ENCODE results near the gene DNMT3A.

The DNMT3A gene

GRCh38 chr2:25233916-25234605 lies 107.7 kb downstream of the DNMT3A start:
- Histone ChIP-seq H3K27ac (ENCODE audit: low read depth, low read length, severe bottlenecking) (peak overlapping the region; percentile 23), H3K4me1 (ENCODE audit: control insufficient read depth, insufficient read depth, low read length, poor library complexity, severe bottlenecking) (peaks cover 15% of the 10 kb centered on the region), H3K36me3 (ENCODE audit: control insufficient read depth, insufficient read depth, low read length) (peaks cover 76% of the 10 kb centered on the region), H3K4me3 (ENCODE audit: extremely low read depth, insufficient read depth, low read length, poor library complexity, severe bottlenecking) (no peak overlapping the region), H3K9me3 (ENCODE audit: control insufficient read depth, low read length) (no peaks in the 10 kb centered on the region)
- 91 to 92% methylated on average over 12 to 15 of the region's 20 CpGs for WGBS, 2 experiments (ENCODE audit: insufficient coverage in 2 of 2)

DNA sequence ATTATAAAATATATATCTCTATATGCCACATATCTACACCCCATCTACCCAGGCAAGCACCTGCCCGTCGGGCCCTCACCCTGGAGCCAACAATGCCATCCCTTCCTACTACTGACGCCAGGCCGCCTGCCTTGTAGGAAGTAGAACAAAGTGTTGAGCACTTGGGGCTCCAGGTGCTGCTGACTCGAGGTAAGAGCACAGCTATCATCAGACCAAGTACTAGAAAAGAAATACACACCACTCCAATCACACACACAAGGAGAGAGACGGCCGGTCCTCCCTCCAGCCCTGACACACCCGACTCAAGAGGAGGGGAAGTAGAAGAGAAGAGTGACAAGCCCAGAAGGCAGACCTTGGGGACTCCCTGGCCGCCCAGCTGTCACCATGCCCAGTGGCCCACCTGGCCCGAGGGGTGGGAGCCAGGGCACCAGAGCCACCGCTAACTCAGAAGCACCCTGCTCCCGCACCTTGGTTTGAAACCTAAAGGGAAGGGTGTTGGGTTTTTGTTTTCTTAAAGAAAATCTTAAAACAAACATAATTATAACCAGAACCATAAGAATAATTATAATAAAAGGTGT lies 109.4 kb downstream of the DNMT3A start:
- H3K27ac ChIP-seq (ENCODE audit: low read depth, low read length, severe bottlenecking), result no peak overlapping the region
- 56 to 97% methylated on average over 3 to 5 of the region's 12 CpGs for WGBS, 2 experiments (ENCODE audit: insufficient coverage in 2 of 2)

GRCh38 chr2:25230948-25231311 lies 110.8 kb downstream of the DNMT3A start:
- peaks cover 45% of the 10 kb centered on the region for H3K36me3 ChIP-seq (ENCODE audit: control insufficient read depth, insufficient read depth, low read length)
- no peak overlapping the region for H3K27ac ChIP-seq (ENCODE audit: low read depth, low read length, severe bottlenecking)
- H3K4me1 ChIP-seq (ENCODE audit: control insufficient read depth, insufficient read depth, low read length, poor library complexity, severe bottlenecking), result peaks cover 18% of the 10 kb centered on the region
- no peaks in the 10 kb centered on the region for H3K9me3 ChIP-seq (ENCODE audit: control insufficient read depth, low read length)
- H3K4me3 ChIP-seq (ENCODE audit: extremely low read depth, insufficient read depth, low read length, poor library complexity, severe bottlenecking), result no peak overlapping the region
- WGBS, 2 experiments (ENCODE audit: insufficient coverage in 2 of 2), result 74 to 85% methylated on average over 8 of the region's 8 CpGs

More for the DNA sequence above, 109.4 kb downstream of the DNMT3A start:
- Histone ChIP-seq H3K4me1 (ENCODE audit: control insufficient read depth, insufficient read depth, low read length, poor library complexity, severe bottlenecking) (peaks cover 18% of the 10 kb centered on the region), H3K9me3 (ENCODE audit: control insufficient read depth, low read length) (no peaks in the 10 kb centered on the region), H3K36me3 (ENCODE audit: control insufficient read depth, insufficient read depth, low read length) (peaks cover 59% of the 10 kb centered on the region), H3K4me3 (ENCODE audit: extremely low read depth, insufficient read depth, low read length, poor library complexity, severe bottlenecking) (no peak overlapping the region)

DNA sequence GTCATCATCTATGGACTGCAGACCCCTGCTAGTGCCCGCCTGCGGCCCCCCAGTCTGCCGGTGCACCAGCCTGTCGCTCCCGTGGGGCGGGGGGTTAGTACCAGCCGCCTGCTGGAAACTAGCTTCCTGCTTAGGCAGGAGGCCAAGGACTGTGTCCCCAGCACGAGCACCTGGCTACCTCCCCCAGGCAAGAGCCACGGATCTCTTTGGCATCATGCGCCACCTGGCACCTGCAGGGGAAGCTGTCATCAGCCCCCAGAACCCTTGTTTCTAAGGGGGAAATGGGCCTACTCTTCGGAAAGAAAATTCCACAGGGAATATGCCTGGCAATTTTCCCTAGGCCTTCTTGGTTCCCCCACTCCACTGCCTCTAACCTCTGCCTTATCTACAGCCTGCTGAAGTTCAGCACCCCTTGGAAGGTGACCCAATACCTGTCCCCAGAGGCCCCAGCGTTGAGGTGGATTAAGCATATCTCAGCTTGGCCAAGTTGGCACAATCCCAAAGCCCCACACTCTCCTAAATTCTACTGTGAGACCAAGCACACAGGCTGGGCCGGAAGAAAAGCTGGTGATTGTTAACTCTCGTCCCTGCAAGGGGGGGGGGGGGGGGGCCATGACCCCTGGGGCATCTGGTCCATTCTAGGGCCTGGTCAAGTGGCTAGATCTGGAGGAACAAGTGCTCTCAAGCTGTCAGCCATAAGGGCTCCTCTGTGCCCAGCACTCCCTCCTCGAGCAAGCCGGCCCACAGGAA lies 111.4 kb downstream of the DNMT3A start:
- Histone ChIP-seq H3K27ac (ENCODE audit: low read depth, low read length, severe bottlenecking) (no peak overlapping the region), H3K4me3 (ENCODE audit: extremely low read depth, insufficient read depth, low read length, poor library complexity, severe bottlenecking) (no peak overlapping the region), H3K9me3 (ENCODE audit: control insufficient read depth, low read length) (no peaks in the 10 kb centered on the region), H3K36me3 (ENCODE audit: control insufficient read depth, insufficient read depth, low read length) (peaks cover 39% of the 10 kb centered on the region), H3K4me1 (ENCODE audit: control insufficient read depth, insufficient read depth, low read length, poor library complexity, severe bottlenecking) (peaks cover 18% of the 10 kb centered on the region)
- 86 to 92% methylated on average over 12 to 14 of the region's 16 CpGs for WGBS, 2 experiments (ENCODE audit: insufficient coverage in 2 of 2)

DNA sequence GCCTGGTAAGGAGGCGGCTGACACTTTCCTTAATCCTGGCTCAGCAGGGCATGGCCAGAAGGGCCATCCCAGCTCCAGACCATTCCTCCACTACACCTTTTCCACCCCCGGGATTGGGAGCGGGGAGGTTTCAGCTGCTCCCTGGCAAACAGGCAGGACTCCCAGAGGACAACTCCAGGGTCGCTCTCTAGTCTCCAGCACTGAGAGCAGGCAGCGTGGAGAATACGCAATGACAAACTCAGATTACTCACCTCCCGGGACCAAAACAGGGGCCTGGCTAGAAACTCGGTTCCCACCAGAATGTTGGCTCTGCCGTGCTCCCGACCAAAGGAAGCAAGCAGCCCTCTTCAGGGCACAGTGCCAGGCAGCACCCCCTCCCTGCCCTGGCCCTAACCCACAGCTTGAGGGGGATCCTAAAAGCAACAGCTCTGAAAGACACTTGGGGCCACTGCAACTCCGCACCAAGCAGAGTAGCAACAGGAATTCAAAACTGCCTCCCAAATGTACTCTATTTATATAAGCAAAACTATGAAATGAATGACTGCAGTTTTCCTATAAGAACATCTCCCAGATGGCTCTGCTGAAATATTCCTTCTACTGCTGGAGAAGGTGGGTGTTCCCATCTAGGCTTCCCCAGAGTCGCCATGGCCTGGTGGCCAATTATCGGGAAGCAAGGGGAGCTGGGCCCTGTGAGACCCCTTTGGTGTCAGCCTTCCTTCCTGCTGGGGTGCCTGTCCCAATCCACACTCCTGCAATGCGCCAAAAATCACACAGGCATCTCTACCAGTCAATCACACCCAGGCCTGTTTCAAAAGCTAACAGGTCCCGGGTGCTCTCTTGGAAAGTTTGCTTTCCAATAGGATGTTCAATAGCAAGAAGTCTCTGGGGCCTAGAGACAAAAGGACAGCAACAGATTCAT lies 112.2 kb downstream of the DNMT3A start:
- WGBS, 2 experiments (ENCODE audit: insufficient coverage in 2 of 2), result 67 to 77% methylated on average over 11 to 14 of the region's 15 CpGs

GRCh38 chr2:25228848-25229278 lies 112.9 kb downstream of the DNMT3A start:
- 6 to 13% methylated on average over 5 to 6 of the region's 9 CpGs for WGBS, 2 experiments (ENCODE audit: insufficient coverage in 2 of 2)
- H3K27ac ChIP-seq (ENCODE audit: low read depth, low read length, severe bottlenecking), result peak overlapping the region; percentile 71

More for the DNA sequence above, 112.2 kb downstream of the DNMT3A start:
- Histone ChIP-seq H3K27ac (ENCODE audit: low read depth, low read length, severe bottlenecking) (peak overlapping the region; percentile 71), H3K4me1 (ENCODE audit: control insufficient read depth, insufficient read depth, low read length, poor library complexity, severe bottlenecking) (peaks cover 18% of the 10 kb centered on the region), H3K36me3 (ENCODE audit: control insufficient read depth, insufficient read depth, low read length) (peaks cover 33% of the 10 kb centered on the region), H3K4me3 (ENCODE audit: extremely low read depth, insufficient read depth, low read length, poor library complexity, severe bottlenecking) (no peak overlapping the region), H3K9me3 (ENCODE audit: control insufficient read depth, low read length) (no peaks in the 10 kb centered on the region)

DNA sequence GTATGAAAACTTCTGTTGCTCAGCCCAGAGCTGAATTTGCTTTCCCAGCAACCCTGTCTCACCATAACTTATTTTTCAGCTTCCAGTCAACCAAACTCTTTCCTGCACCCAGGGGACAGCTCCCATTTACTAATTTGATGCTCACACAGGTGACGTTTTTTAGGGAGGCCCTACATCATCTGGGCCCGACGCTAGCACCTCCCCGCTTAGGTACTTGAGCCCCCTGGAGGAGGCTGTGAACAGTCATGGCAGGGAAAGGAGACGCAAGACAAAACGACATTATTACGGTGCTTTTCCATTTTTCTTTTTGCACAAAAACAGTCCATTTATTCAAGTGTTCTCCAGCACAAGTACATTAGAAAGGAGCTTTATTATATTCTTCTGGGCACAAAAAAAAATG lies 114.1 kb downstream of the DNMT3A start:
- H3K9me3 ChIP-seq (ENCODE audit: control insufficient read depth, low read length), result no peaks in the 10 kb centered on the region
- peaks cover 18% of the 10 kb centered on the region for H3K4me1 ChIP-seq (ENCODE audit: control insufficient read depth, insufficient read depth, low read length, poor library complexity, severe bottlenecking)
- WGBS, 2 experiments (ENCODE audit: insufficient coverage in 2 of 2), result 84 to 87% methylated on average over 6 of the region's 7 CpGs
- H3K27ac ChIP-seq (ENCODE audit: low read depth, low read length, severe bottlenecking), result no peak overlapping the region
- H3K36me3 ChIP-seq (ENCODE audit: control insufficient read depth, insufficient read depth, low read length), result peaks cover 13% of the 10 kb centered on the region
- no peak overlapping the region for H3K4me3 ChIP-seq (ENCODE audit: extremely low read depth, insufficient read depth, low read length, poor library complexity, severe bottlenecking)

More at GRCh38 chr2:25228848-25229278, 112.9 kb downstream of the DNMT3A start:
- Histone ChIP-seq H3K4me1 (ENCODE audit: control insufficient read depth, insufficient read depth, low read length, poor library complexity, severe bottlenecking) (peaks cover 18% of the 10 kb centered on the region), H3K36me3 (ENCODE audit: control insufficient read depth, insufficient read depth, low read length) (peaks cover 26% of the 10 kb centered on the region), H3K4me3 (ENCODE audit: extremely low read depth, insufficient read depth, low read length, poor library complexity, severe bottlenecking) (no peak overlapping the region), H3K9me3 (ENCODE audit: control insufficient read depth, low read length) (no peaks in the 10 kb centered on the region)

GRCh38 chr2:25226827-25227226 lies 114.9 kb downstream of the DNMT3A start:
- Histone ChIP-seq H3K36me3 (ENCODE audit: control insufficient read depth, insufficient read depth, low read length) (peaks cover 7% of the 10 kb centered on the region), H3K27ac (ENCODE audit: low read depth, low read length, severe bottlenecking) (no peak overlapping the region), H3K9me3 (ENCODE audit: control insufficient read depth, low read length) (no peaks in the 10 kb centered on the region), H3K4me3 (ENCODE audit: extremely low read depth, insufficient read depth, low read length, poor library complexity, severe bottlenecking) (no peak overlapping the region), H3K4me1 (ENCODE audit: control insufficient read depth, insufficient read depth, low read length, poor library complexity, severe bottlenecking) (peaks cover 18% of the 10 kb centered on the region)
- WGBS, 2 experiments (ENCODE audit: insufficient coverage in 2 of 2), result 100% methylated on average over 1 to 2 of the region's 4 CpGs

- H3K4me3 ChIP-seq (ENCODE audit: extremely low read depth, insufficient read depth, low read length, poor library complexity, severe bottlenecking), result no peak overlapping the region
- no peaks in the 10 kb centered on the region for H3K9me3 ChIP-seq (ENCODE audit: control insufficient read depth, low read length)
- no peak overlapping the region for H3K27ac ChIP-seq (ENCODE audit: low read depth, low read length, severe bottlenecking)
- 65 to 68% methylated on average over 4 of the region's 5 CpGs for WGBS, 2 experiments (ENCODE audit: insufficient coverage in 2 of 2)
- no peaks in the 10 kb centered on the region for H3K36me3 ChIP-seq (ENCODE audit: control insufficient read depth, insufficient read depth, low read length)
- H3K4me1 ChIP-seq (ENCODE audit: control insufficient read depth, insufficient read depth, low read length, poor library complexity, severe bottlenecking), result no peaks in the 10 kb centered on the region
These were observed 119.1 kb downstream of the DNMT3A start for GRCh38 chr2:25222477-25223121.

DNA sequence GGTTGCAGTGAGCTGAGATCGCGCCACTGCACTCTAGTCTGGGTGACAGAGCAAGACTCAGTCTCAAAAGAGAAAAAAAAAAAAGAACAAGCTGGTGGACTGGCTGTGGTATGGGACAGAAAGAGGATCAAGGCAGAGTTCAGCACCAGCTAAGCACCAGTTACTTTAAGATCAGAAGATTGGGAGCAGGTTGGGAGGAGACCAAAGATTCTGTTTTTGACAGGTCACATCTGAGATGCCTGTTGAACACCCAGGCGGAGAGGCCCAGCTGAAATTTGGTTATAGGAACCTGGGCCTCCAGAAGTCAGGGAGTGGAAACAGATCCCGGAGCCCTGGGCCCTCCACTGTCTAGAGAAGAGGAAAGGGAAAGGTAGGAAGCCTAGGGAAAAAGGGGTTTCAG lies 120.1 kb downstream of the DNMT3A start:
- no peak overlapping the region for H3K4me3 ChIP-seq (ENCODE audit: extremely low read depth, insufficient read depth, low read length, poor library complexity, severe bottlenecking)
- H3K36me3 ChIP-seq (ENCODE audit: control insufficient read depth, insufficient read depth, low read length), result no peaks in the 10 kb centered on the region
- H3K4me1 ChIP-seq (ENCODE audit: control insufficient read depth, insufficient read depth, low read length, poor library complexity, severe bottlenecking), result no peaks in the 10 kb centered on the region
- no peaks in the 10 kb centered on the region for H3K9me3 ChIP-seq (ENCODE audit: control insufficient read depth, low read length)
- no peak overlapping the region for H3K27ac ChIP-seq (ENCODE audit: low read depth, low read length, severe bottlenecking)
- WGBS, 2 experiments (ENCODE audit: insufficient coverage in 2 of 2), result 100% methylated on average over 4 of the region's 4 CpGs

All from mesodermal cell (in vitro differentiated cells).